ENCODE data around the gene SLC9A4. TPM values are rescaled to one million over a fixed set of nuclear protein-coding genes. Genes with fewer than 3 reads are reported as not detected.

Gene SLC9A4
- total and polyA plus RNA-seq, 9 of the 15 experiments (the other 6 are each of a cell fraction or from before 2014, with no cell fraction given), result 0.04 to 0.15 (median 0.04) TPM; not detected in 5

DNA sequence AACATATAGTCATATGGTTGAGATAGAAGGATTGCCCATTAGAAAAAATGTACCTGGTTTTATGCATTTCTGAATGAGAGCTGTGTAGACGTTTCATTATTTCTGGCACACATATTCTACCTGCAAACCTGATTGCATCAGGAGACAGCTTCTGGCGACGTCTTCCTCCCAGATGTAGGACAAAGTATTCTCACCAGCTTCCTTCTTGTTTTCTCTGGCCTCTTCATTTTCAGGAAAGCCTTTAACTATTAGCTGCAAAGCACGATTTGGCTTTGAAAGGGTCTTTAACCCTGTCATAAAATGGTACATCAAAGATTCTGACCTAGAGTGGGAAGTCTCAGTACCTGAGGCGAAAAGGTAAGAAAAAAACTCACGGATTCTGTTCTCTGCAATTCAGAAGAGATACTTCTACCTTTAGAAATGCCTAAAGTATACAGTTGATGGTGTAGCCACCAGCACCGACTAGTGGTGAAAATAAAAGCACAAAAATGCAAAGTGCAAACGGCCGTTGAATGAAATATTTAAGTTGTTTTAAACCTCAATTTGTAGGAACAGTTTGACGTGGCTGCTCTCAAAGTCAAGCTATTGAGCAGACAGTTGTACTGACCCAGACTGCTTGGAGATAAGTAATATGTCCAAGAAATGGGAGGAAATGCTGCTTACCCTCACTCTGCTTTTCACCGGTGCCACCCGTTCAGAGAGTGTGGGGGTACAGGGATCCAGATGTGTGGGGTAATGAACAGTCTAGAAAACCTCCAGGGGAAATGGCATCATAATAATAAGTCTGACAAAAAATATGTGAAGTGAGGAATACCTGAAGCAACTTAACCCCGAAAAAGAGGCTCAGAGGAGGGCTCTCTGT, 29.8 kb upstream of the SLC9A4 start (continued):
- TF ChIP-seq REST (IDR thresholded peaks at IDR 0.05; ENCODE audit: borderline replicate concordance) (peak; percentile 85), REST (CRISPR knock-in tag; IDR thresholded peaks at IDR 0.05; ENCODE audit: low read depth) (no peak), CTCF (IDR thresholded peaks at IDR 0.05 in 2 of 3, conservative IDR thresholded peaks at IDR 0.05 in 1 of 3; ENCODE audit: insufficient read depth in 2 of 3, low read depth in 1 of 3, low read length in 3 of 3) (peak; percentile 71 to 91 (median 87)), PTBP1 (IDR thresholded peaks at IDR 0.05; ENCODE audit: low read depth, low read length) (no peak), GABPA (tag; conservative IDR thresholded peaks at IDR 0.05; ENCODE audit: low read depth) (0 out of 2 replicates have a peak, but pooled peaks have one; percentile 19), CTBP1 (IDR thresholded peaks at IDR 0.05; ENCODE audit: borderline replicate concordance) (peak; percentile 44; the same call in 1 of the 2 replicates), ARID2 (IDR thresholded peaks at IDR 0.05) (peak; percentile 49; the same call in 1 of the 2 replicates)

Data from K562 (cell line).